ENCODE measurements around the gene P3H2.
"Not testable (repeated sequence)": the region's sequence is repeated elsewhere in the genome, so short reads cannot be mapped to it uniquely, and the experiment has no call there.

P3H2 gene

DNA sequence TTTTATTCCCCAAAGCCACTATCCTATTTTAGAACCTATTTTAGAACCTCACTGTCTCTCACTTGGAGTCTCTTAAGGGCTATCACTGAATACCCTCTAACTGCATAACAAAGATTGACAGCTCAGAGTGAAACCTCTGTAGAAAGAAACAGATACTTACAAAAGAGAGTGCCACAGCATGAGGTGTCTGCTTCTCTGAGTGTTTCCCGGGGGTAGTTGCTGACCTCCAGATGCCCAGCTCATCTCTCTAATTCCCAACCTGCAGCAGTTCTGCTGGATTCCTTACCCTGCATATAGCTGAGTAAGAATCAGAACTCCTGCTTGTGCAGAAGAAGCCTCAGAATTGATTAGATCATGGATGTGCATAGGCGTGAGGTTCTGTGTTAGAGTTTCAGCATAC, 34.5 kb downstream of the P3H2 start:
- TF ChIP-seq, protein P1, sequence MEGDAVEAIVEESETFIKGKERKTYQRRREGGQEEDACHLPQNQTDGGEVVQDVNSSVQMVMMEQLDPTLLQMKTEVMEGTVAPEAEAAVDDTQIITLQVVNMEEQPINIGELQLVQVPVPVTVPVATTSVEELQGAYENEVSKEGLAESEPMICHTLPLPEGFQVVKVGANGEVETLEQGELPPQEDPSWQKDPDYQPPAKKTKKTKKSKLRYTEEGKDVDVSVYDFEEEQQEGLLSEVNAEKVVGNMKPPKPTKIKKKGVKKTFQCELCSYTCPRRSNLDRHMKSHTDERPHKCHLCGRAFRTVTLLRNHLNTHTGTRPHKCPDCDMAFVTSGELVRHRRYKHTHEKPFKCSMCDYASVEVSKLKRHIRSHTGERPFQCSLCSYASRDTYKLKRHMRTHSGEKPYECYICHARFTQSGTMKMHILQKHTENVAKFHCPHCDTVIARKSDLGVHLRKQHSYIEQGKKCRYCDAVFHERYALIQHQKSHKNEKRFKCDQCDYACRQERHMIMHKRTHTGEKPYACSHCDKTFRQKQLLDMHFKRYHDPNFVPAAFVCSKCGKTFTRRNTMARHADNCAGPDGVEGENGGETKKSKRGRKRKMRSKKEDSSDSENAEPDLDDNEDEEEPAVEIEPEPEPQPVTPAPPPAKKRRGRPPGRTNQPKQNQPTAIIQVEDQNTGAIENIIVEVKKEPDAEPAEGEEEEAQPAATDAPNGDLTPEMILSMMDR (conservative IDR thresholded peaks at IDR 0.05; ENCODE audit: low read depth, low read length): no peak
- no peak for DNase-seq (ENCODE audit: low read depth)
- H3K4me3 ChIP-seq (ENCODE audit: low read depth, low read length): no peak overlapping the region

DNA sequence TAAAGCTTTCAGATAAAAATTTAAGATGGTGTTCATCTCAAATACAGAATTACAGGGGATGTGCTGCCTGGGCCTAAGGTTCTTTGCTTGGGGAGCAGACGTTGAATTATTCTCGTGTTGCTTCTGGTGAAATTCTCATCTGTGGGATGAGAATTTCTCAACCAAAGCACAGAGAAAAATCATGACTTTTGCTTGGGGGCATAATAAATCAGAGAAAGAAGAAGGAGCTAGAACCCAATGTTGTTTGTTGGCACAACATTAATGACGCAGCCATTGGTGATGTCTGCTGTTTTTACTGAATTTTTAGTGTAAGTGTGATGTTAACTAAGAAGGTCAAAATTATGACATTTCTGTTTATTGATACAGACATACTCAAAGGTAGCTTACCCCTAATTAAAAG, 35.7 kb downstream of the P3H2 start:
- no peak for DNase-seq (ENCODE audit: low read depth)
- TF ChIP-seq, protein P1 (conservative IDR thresholded peaks at IDR 0.05; ENCODE audit: low read depth, low read length): no peak
- no peak overlapping the region for H3K4me3 ChIP-seq (ENCODE audit: low read depth, low read length)

DNA sequence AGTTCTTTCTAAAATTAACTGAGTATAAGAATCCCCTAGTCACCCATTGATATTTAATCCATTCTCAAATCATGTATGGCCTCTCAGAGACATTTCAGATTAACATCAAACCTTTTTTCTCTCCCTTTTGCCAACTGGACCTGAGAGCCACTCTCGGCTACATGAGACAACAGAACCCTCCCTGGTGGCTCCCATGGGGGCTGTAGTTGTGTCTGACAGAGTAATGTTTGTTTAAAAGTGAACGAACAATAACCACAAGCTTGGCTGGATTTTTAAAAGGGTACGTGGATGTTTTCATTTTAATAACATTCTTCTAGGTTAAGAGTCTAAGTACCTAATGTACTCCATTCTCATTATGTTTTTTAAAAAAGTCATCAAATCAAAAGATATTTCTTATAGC, 37.1 kb downstream of the P3H2 start:
- TF ChIP-seq, protein P1 (conservative IDR thresholded peaks at IDR 0.05; ENCODE audit: low read depth, low read length): no peak
- no peak overlapping the region for H3K4me3 ChIP-seq (ENCODE audit: low read depth, low read length)

DNA sequence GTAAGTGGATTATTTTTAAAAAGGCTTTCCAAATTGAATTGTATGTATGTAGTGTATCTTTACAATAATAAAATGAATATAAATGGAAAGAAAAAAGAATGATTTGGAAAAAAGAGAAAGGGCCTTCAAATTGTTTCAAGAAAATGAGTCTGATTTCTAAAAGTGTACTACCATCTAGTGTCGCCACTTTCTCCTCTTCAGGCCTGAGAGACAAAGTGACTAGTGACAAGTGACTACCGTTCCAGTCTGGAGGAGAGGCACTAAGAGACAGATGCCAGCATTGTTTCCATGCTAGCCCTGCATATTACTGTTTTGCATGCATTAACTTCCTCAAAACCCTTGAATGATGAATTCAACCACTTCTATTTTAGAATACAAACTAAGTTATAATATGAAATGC, 39.3 kb downstream of the P3H2 start:
- no peak for DNase-seq (ENCODE audit: low read depth)
- no peak overlapping the region for H3K4me3 ChIP-seq (ENCODE audit: low read depth, low read length)
- TF ChIP-seq, protein P1 (conservative IDR thresholded peaks at IDR 0.05; ENCODE audit: low read depth, low read length): no peak

More for the DNA sequence above, 37.1 kb downstream of the P3H2 start:
- DNase-seq (ENCODE audit: low read depth): peak; percentile 43

DNA sequence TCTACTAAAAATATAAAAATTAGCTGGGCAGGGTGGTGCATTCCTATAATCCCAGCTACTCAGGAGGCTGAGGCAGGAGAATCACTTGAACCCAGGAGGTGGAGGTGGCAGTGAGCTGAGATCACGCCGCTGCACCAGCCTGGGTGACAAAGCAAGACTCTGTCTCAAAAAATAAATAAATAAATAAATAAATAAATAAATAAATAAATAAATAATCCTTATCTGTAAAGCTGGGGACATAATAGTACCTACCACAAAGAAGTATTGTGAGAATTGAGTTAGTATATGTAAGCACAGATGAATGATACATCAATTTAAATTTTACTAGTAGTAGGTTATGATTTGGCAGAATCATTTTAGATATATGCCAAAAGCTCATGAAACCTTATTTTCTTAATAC, 41.5 kb downstream of the P3H2 start:
- H3K4me3 ChIP-seq (ENCODE audit: low read depth, low read length); DNase-seq (ENCODE audit: low read depth): not testable (repeated sequence)

DNA sequence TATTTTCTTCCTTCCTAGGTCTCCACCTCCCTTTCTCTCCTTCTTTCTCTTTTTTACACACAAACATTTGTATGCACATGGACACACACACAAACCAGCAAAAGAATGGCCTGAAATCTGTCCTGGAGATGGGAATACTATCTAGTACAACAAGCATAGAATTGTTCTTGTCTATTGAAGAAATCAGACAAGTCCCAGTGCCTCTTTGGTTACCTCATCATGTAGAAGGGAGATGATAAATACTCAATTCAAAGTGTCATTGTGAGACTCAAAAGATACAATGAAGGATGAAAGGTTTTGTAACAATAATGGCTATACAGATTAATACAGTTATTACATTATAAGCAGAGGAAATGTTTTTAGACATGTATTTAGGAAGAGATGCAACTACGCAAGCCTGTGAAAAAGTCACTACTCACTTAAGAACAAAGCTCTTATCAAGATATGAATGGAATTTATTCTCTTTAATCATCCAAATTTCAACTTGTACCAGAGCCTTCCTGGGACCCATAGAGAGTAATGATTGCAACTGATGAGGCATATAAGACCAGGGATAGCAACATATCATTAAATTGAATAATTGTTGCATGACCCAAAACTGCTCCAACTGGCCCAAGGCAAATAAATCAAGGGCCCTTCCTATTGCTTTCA, 43.2 kb downstream of the P3H2 start:
- H3K4me3 ChIP-seq (ENCODE audit: low read depth, low read length): no peak overlapping the region
- TF ChIP-seq, protein P1 (conservative IDR thresholded peaks at IDR 0.05; ENCODE audit: low read depth, low read length): no peak
- peak; percentile 43 for DNase-seq (ENCODE audit: low read depth)

DNA sequence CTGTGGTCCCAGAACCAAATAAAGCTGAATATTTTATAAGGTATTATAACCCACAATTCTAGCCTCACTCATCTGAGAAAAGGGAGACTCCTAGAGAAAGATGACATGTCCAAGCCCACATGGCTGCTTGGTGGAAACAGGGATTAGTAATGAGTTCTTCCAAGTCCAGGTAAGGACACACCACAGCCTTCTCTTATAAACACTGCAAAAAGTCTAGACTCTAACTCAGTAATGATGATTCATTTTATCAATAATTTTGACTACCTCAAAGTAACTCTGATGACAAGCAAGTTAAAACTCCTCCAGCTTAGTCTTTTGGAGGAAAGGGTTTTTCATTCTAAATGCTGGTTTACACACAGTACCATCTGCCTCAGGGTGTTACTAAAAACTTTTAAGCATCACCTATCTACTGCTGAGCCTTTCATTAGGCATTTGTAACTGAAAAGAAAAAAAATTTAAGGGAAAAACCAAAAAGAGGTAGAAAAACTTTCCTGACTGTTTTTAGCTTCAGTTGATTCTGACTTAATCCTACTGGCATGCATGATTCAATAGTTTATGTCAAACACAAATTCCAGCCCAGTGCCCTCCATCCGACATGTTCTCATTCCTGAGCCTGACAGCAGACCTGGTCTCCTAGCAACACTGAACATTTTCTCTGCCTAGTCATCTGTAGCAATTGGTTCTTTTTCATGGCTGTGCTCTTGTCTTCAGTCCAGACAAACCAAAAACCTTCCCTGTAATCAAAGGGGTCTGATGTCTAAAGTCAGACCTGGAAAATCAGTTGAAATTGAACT, 43.9 kb downstream of the P3H2 start:
- DNase-seq (ENCODE audit: low read depth): peak; percentile 99
- H3K4me3 ChIP-seq (ENCODE audit: low read depth, low read length): no peak overlapping the region
- TF ChIP-seq, protein P1 (conservative IDR thresholded peaks at IDR 0.05; ENCODE audit: low read depth, low read length): no peak

Measured in choroid plexus epithelial cell (primary cell).